Effector memory CD4-positive, alpha-beta T cell (primary cell): ENCODE measurements around the gene MRTFB.
"Not testable (repeated sequence)": the region's sequence is repeated elsewhere in the genome, so short reads cannot be mapped to it uniquely, and the experiment has no call there.

Experiments
- DNase-seq, 3 donors: peaks; one replicate each; pipeline ENCODE4 v3.0.0-alpha.2; 2020
- H3K27ac ChIP-seq: 2 replicates; pipeline ENCODE4 v1.7.0; 2013; ENCODE audit warnings: mild to moderate bottlenecking, low read length, moderate library complexity; ENCODE audit not compliant: insufficient read depth, poor library complexity, severe bottlenecking
- H3K27me3 ChIP-seq: replicated peaks from 2 replicates; pipeline ENCODE4 v1.7.0; 2013; ENCODE audit warnings: mild to moderate bottlenecking, low read length; ENCODE audit not compliant: insufficient read depth, control insufficient read depth, poor library complexity, severe bottlenecking
- H3K36me3 ChIP-seq: 2 replicates; pipeline ENCODE4 v1.7.0; 2013; ENCODE audit warnings: mild to moderate bottlenecking, low read length, moderate library complexity; ENCODE audit not compliant: control insufficient read depth, insufficient read depth
- H3K4me1 ChIP-seq: 2 replicates; pipeline ENCODE4 v1.7.0; 2013; ENCODE audit warnings: low read length, mild to moderate bottlenecking; ENCODE audit not compliant: control insufficient read depth, insufficient read depth, poor library complexity, severe bottlenecking
- H3K4me3 ChIP-seq: 2 replicates; pipeline ENCODE4 v1.7.0; 2013; ENCODE audit warnings: low read length, low read depth, mild to moderate bottlenecking; ENCODE audit not compliant: insufficient read depth, poor library complexity, severe bottlenecking
- H3K9me3 ChIP-seq: 2 replicates; pipeline ENCODE4 v1.7.0; 2013; ENCODE audit warnings: mild to moderate bottlenecking, low read length, moderate library complexity; ENCODE audit not compliant: control insufficient read depth
- total RNA-seq, 3 donors: gene quantifications; one replicate each; lab custom pipeline; 2026; lab: John Stamatoyannopoulos, UW

Gene MRTFB
- 10.6 to 19.9 (median 11.6) reads per million in 3 donors for total RNA-seq

GRCh38 chr16:14070877-14071575 is at the start of gene MRTFB:
Gene MRTFB, plus strand, starts transcription at chr16:14071319. Its CDS starts 69,288 bp downstream, at chr16:14140607.
- Histone ChIP-seq H3K27ac (peak within 1 kb of the TSS; percentile 68), H3K4me1 (peaks cover 12% of the 10 kb centered on the region)

GRCh38 chr16:14023526-14023925 is 47.6 kb upstream of the MRTFB start:
- not testable (repeated sequence) for H3K4me1 ChIP-seq, DNase-seq

More at GRCh38 chr16:14070877-14071575, at the start of gene MRTFB:
- H3K4me3 ChIP-seq, result peak within 1 kb of the TSS; percentile 98
- H3K36me3 ChIP-seq, result no peaks in the 10 kb centered on the region
- H3K9me3 ChIP-seq, result no peaks in the 10 kb centered on the region
- no peaks in the 10 kb centered on the region for H3K27me3 ChIP-seq
- peak; percentile 52 to 73 (median 62) for DNase-seq

GRCh38 chr16:14024283-14024682 is 46.8 kb upstream of the MRTFB start:
- no peaks in the 10 kb centered on the region for H3K36me3 ChIP-seq
- H3K27ac ChIP-seq, result no peak overlapping the region
- H3K9me3 ChIP-seq, result no peaks in the 10 kb centered on the region
- H3K4me3 ChIP-seq, result no peak overlapping the region
- peaks cover 3% of the 10 kb centered on the region for H3K27me3 ChIP-seq
- no peak for DNase-seq
- no peaks in the 10 kb centered on the region for H3K4me1 ChIP-seq

More at GRCh38 chr16:14023526-14023925, 47.6 kb upstream of the MRTFB start:
- H3K9me3 ChIP-seq, H3K36me3 ChIP-seq, H3K4me3 ChIP-seq, H3K27ac ChIP-seq, H3K27me3 ChIP-seq: not testable (repeated sequence)

- peaks cover 3% of the 10 kb centered on the region for H3K27me3 ChIP-seq
- H3K27ac ChIP-seq, result no peak overlapping the region
- no peaks in the 10 kb centered on the region for H3K4me1 ChIP-seq
- no peak overlapping the region for H3K4me3 ChIP-seq
- H3K36me3 ChIP-seq, result no peaks in the 10 kb centered on the region
- no peak for DNase-seq
- H3K9me3 ChIP-seq, result no peaks in the 10 kb centered on the region
Measured at GRCh38 chr16:14026572-14027285, 44.4 kb upstream of the MRTFB start.

- H3K27me3 ChIP-seq, result peaks cover 3% of the 10 kb centered on the region
- H3K9me3 ChIP-seq, result no peaks in the 10 kb centered on the region
- H3K36me3 ChIP-seq, result no peaks in the 10 kb centered on the region
- DNase-seq, result no peak
- H3K4me3 ChIP-seq, result no peak overlapping the region
- no peaks in the 10 kb centered on the region for H3K4me1 ChIP-seq
- H3K27ac ChIP-seq, result no peak overlapping the region
Measured at GRCh38 chr16:14028202-14028601, 42.9 kb upstream of the MRTFB start.

- Histone ChIP-seq H3K9me3 (no peaks in the 10 kb centered on the region), H3K36me3 (no peaks in the 10 kb centered on the region), H3K27me3 (peaks cover 3% of the 10 kb centered on the region), H3K4me1 (no peaks in the 10 kb centered on the region), H3K4me3 (no peak overlapping the region), H3K27ac (no peak overlapping the region)
- DNase-seq, result no peak
Measured at GRCh38 chr16:14029658-14030057, 41.5 kb upstream of the MRTFB start.

GRCh38 chr16:14035092-14035491 is 36.0 kb upstream of the MRTFB start:
- DNase-seq, result no peak
- Histone ChIP-seq H3K9me3 (no peaks in the 10 kb centered on the region), H3K4me1 (no peaks in the 10 kb centered on the region), H3K4me3 (no peak overlapping the region), H3K27me3 (no peaks in the 10 kb centered on the region), H3K27ac (no peak overlapping the region), H3K36me3 (no peaks in the 10 kb centered on the region)

GRCh38 chr16:14036889-14037288 is 34.2 kb upstream of the MRTFB start:
- Histone ChIP-seq H3K27me3 (no peaks in the 10 kb centered on the region), H3K4me3 (no peak overlapping the region), H3K27ac (no peak overlapping the region), H3K36me3 (no peaks in the 10 kb centered on the region), H3K4me1 (no peaks in the 10 kb centered on the region), H3K9me3 (no peaks in the 10 kb centered on the region)
- DNase-seq, result no peak

- H3K27ac ChIP-seq, result no peak overlapping the region
- no peaks in the 10 kb centered on the region for H3K9me3 ChIP-seq
- no peaks in the 10 kb centered on the region for H3K27me3 ChIP-seq
- H3K4me3 ChIP-seq, result no peak overlapping the region
- no peaks in the 10 kb centered on the region for H3K36me3 ChIP-seq
- no peak for DNase-seq
- H3K4me1 ChIP-seq, result no peaks in the 10 kb centered on the region
Measured at GRCh38 chr16:14037960-14038359, 33.2 kb upstream of the MRTFB start.

GRCh38 chr16:14041164-14041563 is 30.0 kb upstream of the MRTFB start:
- no peak overlapping the region for H3K27ac ChIP-seq
- no peaks in the 10 kb centered on the region for H3K27me3 ChIP-seq
- no peak for DNase-seq
- H3K4me1 ChIP-seq, result no peaks in the 10 kb centered on the region
- H3K4me3 ChIP-seq, result no peak overlapping the region
- no peaks in the 10 kb centered on the region for H3K9me3 ChIP-seq
- H3K36me3 ChIP-seq, result no peaks in the 10 kb centered on the region
